ENCODE data around the gene TMEM145. TPM values are rescaled to one million over a fixed set of nuclear protein-coding genes. Genes with fewer than 3 reads are reported as not detected.

The TMEM145 gene
- total and polyA plus RNA-seq, 2 donors from 2014 or later, result not detected

DNA sequence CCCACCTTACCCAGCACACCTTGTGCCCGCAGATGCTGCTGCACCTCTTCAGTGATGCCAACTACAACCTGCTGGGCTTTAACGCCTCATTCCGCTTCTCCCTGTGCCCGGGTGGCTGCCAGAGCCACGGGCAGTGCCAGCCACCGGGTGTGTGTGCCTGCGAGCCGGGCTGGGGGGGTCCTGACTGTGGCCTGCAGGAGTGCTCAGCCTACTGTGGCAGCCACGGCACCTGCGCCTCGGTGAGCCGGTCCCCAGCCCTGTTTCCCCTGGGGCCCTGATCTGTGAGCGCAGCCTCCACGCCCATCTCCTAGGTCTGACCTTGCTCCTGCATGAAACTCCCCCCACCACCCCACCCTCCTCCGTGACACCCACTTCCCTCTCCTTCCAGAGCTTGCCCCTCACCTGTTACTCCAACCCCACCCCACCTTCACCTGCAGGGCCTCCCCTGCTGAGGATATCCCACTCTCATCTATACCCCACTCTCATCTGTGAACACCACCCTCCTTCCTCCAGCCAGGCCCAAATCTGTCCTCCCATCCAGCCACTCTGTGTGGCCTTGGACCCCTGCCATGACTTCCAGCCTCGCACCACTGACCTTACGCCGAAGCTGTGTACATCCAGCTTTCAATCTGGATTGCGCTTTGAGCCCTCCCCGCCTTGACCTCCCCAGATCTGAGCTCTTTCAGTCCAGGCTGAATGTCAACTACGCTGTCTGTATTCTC lies 21.0 kb downstream of the TMEM145 start:
- Histone ChIP-seq H3K36me3 (ENCODE audit: control insufficient read depth in 2 of 3, insufficient read depth in 3 of 3, low read length in 3 of 3) (peaks cover 0 to 6% (median 4%) of the 10 kb centered on the region in 3 donors), H3K9me3 (ENCODE audit: control insufficient read depth in 2 of 3, insufficient read depth in 1 of 3, low read length in 3 of 3) (no peaks in the 10 kb centered on the region), H3K27ac (ENCODE audit: low read depth in 2 of 2, low read length in 2 of 2) (no peak overlapping the region), H3K4me3 (ENCODE audit: low read length in 3 of 3) (no peak overlapping the region), H3K4me1 (ENCODE audit: control insufficient read depth in 2 of 3, insufficient read depth in 2 of 3, low read depth in 1 of 3, low read length in 3 of 3) (no peaks in the 10 kb centered on the region), H3K9ac (ENCODE audit: low read length in 3 of 3) (no peak overlapping the region), H3K27me3 (ENCODE audit: control insufficient read depth, insufficient read depth, low read length) (no peaks in the 10 kb centered on the region)
- DNase-seq (no peak), FAIRE-seq (no peak)
- intact Hi-C loops (cut with DNase I), result no loop called here
- TF ChIP-seq, protein P1, sequence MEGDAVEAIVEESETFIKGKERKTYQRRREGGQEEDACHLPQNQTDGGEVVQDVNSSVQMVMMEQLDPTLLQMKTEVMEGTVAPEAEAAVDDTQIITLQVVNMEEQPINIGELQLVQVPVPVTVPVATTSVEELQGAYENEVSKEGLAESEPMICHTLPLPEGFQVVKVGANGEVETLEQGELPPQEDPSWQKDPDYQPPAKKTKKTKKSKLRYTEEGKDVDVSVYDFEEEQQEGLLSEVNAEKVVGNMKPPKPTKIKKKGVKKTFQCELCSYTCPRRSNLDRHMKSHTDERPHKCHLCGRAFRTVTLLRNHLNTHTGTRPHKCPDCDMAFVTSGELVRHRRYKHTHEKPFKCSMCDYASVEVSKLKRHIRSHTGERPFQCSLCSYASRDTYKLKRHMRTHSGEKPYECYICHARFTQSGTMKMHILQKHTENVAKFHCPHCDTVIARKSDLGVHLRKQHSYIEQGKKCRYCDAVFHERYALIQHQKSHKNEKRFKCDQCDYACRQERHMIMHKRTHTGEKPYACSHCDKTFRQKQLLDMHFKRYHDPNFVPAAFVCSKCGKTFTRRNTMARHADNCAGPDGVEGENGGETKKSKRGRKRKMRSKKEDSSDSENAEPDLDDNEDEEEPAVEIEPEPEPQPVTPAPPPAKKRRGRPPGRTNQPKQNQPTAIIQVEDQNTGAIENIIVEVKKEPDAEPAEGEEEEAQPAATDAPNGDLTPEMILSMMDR (IDR thresholded peaks at IDR 0.05; ENCODE audit: borderline replicate concordance, extremely low read depth, insufficient read depth), result no peak

DNA sequence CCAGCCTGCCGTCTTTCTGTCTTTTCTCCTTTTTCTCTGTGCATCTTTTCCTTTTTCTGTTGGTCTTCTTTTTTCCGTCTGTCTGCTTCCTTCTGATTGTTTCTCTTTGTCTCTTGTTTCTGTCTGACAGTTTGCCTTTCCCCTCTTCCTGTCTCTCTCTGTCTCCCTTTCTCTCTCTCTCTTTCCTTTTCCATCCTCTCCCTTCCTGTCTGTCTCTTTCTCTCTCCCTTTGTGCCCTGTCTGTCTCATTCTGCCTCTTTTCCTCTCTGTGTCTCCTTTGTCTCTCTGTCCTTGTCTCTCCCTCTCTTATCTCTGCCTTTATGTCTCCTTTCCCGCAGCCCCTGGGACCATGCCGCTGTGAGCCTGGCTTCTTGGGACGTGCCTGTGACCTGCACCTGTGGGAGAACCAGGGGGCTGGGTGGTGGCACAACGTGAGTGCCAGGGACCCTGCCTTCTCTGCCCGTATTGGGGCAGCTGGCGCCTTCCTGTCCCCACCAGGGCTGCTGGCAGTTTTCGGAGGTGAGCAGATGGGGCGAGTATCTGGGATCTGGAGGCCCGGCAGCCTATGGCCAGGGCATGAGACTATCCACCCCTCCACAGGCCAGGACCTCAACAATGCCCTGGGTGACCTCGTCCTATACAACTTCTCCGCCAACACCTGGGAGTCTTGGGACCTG lies 21.7 kb downstream of the TMEM145 start:
- Histone ChIP-seq H3K4me1 (ENCODE audit: control insufficient read depth in 2 of 3, insufficient read depth in 2 of 3, low read depth in 1 of 3, low read length in 3 of 3) (no peaks in the 10 kb centered on the region), H3K9ac (ENCODE audit: low read length in 3 of 3) (no peak overlapping the region), H3K36me3 (ENCODE audit: control insufficient read depth in 2 of 3, insufficient read depth in 3 of 3, low read length in 3 of 3) (peaks cover 0 to 6% (median 4%) of the 10 kb centered on the region in 3 donors), H3K27me3 (ENCODE audit: control insufficient read depth, insufficient read depth, low read length) (no peaks in the 10 kb centered on the region), H3K27ac (ENCODE audit: low read depth in 2 of 2, low read length in 2 of 2) (no peak overlapping the region), H3K9me3 (ENCODE audit: control insufficient read depth in 2 of 3, insufficient read depth in 1 of 3, low read length in 3 of 3) (no peaks in the 10 kb centered on the region), H3K4me3 (ENCODE audit: low read length in 3 of 3) (no peak overlapping the region)
- intact Hi-C loops (cut with DNase I), result no loop called here
- DNase-seq (no peak), FAIRE-seq (no peak)
- TF ChIP-seq, protein P1 (IDR thresholded peaks at IDR 0.05; ENCODE audit: borderline replicate concordance, extremely low read depth, insufficient read depth), result no peak

GRCh38 chr19:42335374-42335936 lies 22.3 kb downstream of the TMEM145 start:
- peaks cover 0 to 6% (median 4%) of the 10 kb centered on the region in 3 donors for H3K36me3 ChIP-seq (ENCODE audit: control insufficient read depth in 2 of 3, insufficient read depth in 3 of 3, low read length in 3 of 3)
- FAIRE-seq (no peak), DNase-seq (no peak)
- no peak overlapping the region for H3K9ac ChIP-seq (ENCODE audit: low read length in 3 of 3)
- H3K4me1 ChIP-seq (ENCODE audit: control insufficient read depth in 2 of 3, insufficient read depth in 2 of 3, low read depth in 1 of 3, low read length in 3 of 3), result no peaks in the 10 kb centered on the region
- no peak overlapping the region for H3K4me3 ChIP-seq (ENCODE audit: low read length in 3 of 3)
- H3K9me3 ChIP-seq (ENCODE audit: control insufficient read depth in 2 of 3, insufficient read depth in 1 of 3, low read length in 3 of 3), result no peaks in the 10 kb centered on the region
- H3K27me3 ChIP-seq (ENCODE audit: control insufficient read depth, insufficient read depth, low read length), result no peaks in the 10 kb centered on the region
- intact Hi-C loops (cut with DNase I), result no loop called here
- TF ChIP-seq, protein P1 (IDR thresholded peaks at IDR 0.05; ENCODE audit: borderline replicate concordance, extremely low read depth, insufficient read depth), result no peak
- no peak overlapping the region for H3K27ac ChIP-seq (ENCODE audit: low read depth in 2 of 2, low read length in 2 of 2)

Measured in kidney (tissue), 14 donors.